GM23338 (cell line): Measurements from ENCODE around the gene FLYWCH1. TPM values are rescaled to one million over a fixed set of nuclear protein-coding genes. Genes with fewer than 3 reads are reported as not detected.

Source experiments
- ATAC-seq: fragments of 200-7000 bp; cut with Tn5 transposase; 3 replicates; pipeline ENCODE4 v1.9.1; 2020
- DNase-seq: peaks from one replicate; pipeline ENCODE4 v3.0.0-alpha.2; 2015; ENCODE audit warnings: low spot score
- H2AFZ ChIP-seq: fragments of 200-600 bp; sonication (generic); 2 replicates; pipeline ENCODE4 v1.8.0; 2016; ENCODE audit warnings: antibody characterized with exemption, mild to moderate bottlenecking, moderate library complexity
- H3F3A ChIP-seq: fragments of 200-600 bp; sonication (generic); replicated peaks from 2 replicates; pipeline ENCODE4 v1.8.0; 2017; ENCODE audit warnings: antibody characterized with exemption, mixed run types, low read depth
- H3K27ac ChIP-seq: fragments of 200-600 bp; sonication (generic); 2 replicates; pipeline ENCODE4 v1.6.1; 2016; ENCODE audit warnings: low read depth
- H3K27me3 ChIP-seq: fragments of 200-600 bp; sonication (generic); 2 replicates; pipeline ENCODE4 v1.8.0; 2016; ENCODE audit warnings: mild to moderate bottlenecking, mixed run types, moderate library complexity; ENCODE audit not compliant: insufficient read depth
- H3K36me3 ChIP-seq: fragments of 200-600 bp; sonication (generic); 2 replicates; pipeline ENCODE4 v1.8.0; 2016; ENCODE audit warnings: mild to moderate bottlenecking; ENCODE audit not compliant: insufficient read depth
- H3K4me1 ChIP-seq: fragments of 200-600 bp; sonication (generic); 2 replicates; pipeline ENCODE4 v1.8.0; 2016; ENCODE audit warnings: mild to moderate bottlenecking, moderate library complexity; ENCODE audit not compliant: insufficient read depth
- H3K4me2 ChIP-seq: fragments of 200-600 bp; sonication (generic); 2 replicates; pipeline ENCODE4 v1.7.1; 2017; ENCODE audit warnings: mixed run types
- H3K4me3 ChIP-seq: fragments of 200-600 bp; sonication (generic); 2 replicates; pipeline ENCODE4 v1.6.1; 2016; ENCODE audit warnings: mixed run types
- H3K79me2 ChIP-seq: fragments of 200-600 bp; sonication (generic); replicated peaks from 2 replicates; pipeline ENCODE4 v1.8.0; 2017; ENCODE audit warnings: mild to moderate bottlenecking; ENCODE audit not compliant: insufficient read depth
- H3K9me2 ChIP-seq: fragments of 200-600 bp; sonication (generic); 2 replicates; pipeline ENCODE4 v1.8.0; 2017; ENCODE audit not compliant: insufficient read depth
- H4K20me1 ChIP-seq: fragments of 200-600 bp; sonication (generic); replicated peaks from 2 replicates; pipeline ENCODE4 v1.8.0; 2017; ENCODE audit warnings: mild to moderate bottlenecking; ENCODE audit not compliant: insufficient read depth
- H3K27ac Mint-ChIP-seq: 2 replicates; pipeline ENCODE4 v1.8.0; 2020; ENCODE audit warnings: inconsistent platforms, mild to moderate bottlenecking, moderate library complexity, mixed read lengths
- H3K27me3 Mint-ChIP-seq: 3 replicates; pipeline ENCODE4 v1.8.0; 2022; ENCODE audit warnings: low read depth, mild to moderate bottlenecking, moderate library complexity, mixed read lengths, inconsistent platforms; ENCODE audit not compliant: insufficient read depth, poor library complexity
- H3K36me3 Mint-ChIP-seq: 3 replicates; pipeline ENCODE4 v1.8.0; 2021; ENCODE audit warnings: low read depth, mild to moderate bottlenecking, inconsistent platforms, moderate library complexity, mixed read lengths
- H3K4me1 Mint-ChIP-seq: 3 replicates; pipeline ENCODE4 v1.8.0; 2020; ENCODE audit warnings: mild to moderate bottlenecking, inconsistent platforms, mixed read lengths
- H3K4me3 Mint-ChIP-seq: 3 replicates; pipeline ENCODE4 v1.8.0; 2021; ENCODE audit warnings: moderate library complexity, mild to moderate bottlenecking, inconsistent platforms, mixed read lengths
- H3K9me3 Mint-ChIP-seq: 3 replicates; pipeline ENCODE4 v1.8.0; 2020; ENCODE audit warnings: moderate library complexity, mild to moderate bottlenecking, inconsistent platforms, mixed read lengths
- CREB1 ChIP-seq: fragments of 250-450 bp; sonication (Bioruptor Pico); IDR thresholded peaks from 2 replicates; pipeline ENCODE4 v1.5.0; 2020; ENCODE audit warnings: low read depth, mild to moderate bottlenecking, moderate library complexity
- EZH2phosphoT487 ChIP-seq: fragments of 200-600 bp; sonication (generic); IDR thresholded peaks from one replicate; pipeline ENCODE4 v1.8.1; 2018; ENCODE audit warnings: antibody characterized with exemption; ENCODE audit not compliant: unreplicated experiment
- JUNB ChIP-seq: IDR thresholded peaks from one replicate; pipeline ENCODE4 v1.6.1; 2016; ENCODE audit warnings: antibody characterized with exemption; ENCODE audit not compliant: unreplicated experiment
- NANOG ChIP-seq: IDR thresholded peaks from 2 replicates; pipeline ENCODE4 v1.6.1; 2016; ENCODE audit warnings: antibody characterized with exemption, borderline replicate concordance
- polyA plus RNA-seq: library from polyadenylated mRNA; unstranded; fragments of >200 nt; fragmentation: Nextera tagmentation; extraction: Ambion mirVana; gene quantifications from 2 replicates; pipeline ENCODE4 v1.2.1, GENCODE V29; 2016
- total RNA-seq: library from RNA; depleted of rRNA; stranded (reverse); fragments of >200 nt; shearing (Covaris generic); gene quantifications from 2 replicates; pipeline ENCODE4 v1.2.3, GENCODE V29; 2014
- TF ChIP-seq, protein P1 (sequence below): fragments of 250-450 bp; sonication (Bioruptor Pico); IDR thresholded peaks from 2 replicates; pipeline ENCODE4 v1.5.0; 2020; ENCODE audit warnings: mild to moderate bottlenecking, moderate library complexity
- TF ChIP-seq, protein P2 (sequence below), 2 experiments: fragments of 200-600 bp in 1 of 2; sonication (generic) in 1 of 2; conservative IDR thresholded peaks; 2 replicates each; pipeline versions ENCODE4 v1.5.1 to v1.6.1; 2016 to 2017; ENCODE audit warnings: antibody characterized with exemption in 2 of 2, low read depth in 2 of 2, mild to moderate bottlenecking in 2 of 2, moderate library complexity in 1 of 2

FLYWCH1 gene
- total and polyA plus RNA-seq, 2 experiments from 2014 or later = 6.0 to 29.3 TPM

DNA sequence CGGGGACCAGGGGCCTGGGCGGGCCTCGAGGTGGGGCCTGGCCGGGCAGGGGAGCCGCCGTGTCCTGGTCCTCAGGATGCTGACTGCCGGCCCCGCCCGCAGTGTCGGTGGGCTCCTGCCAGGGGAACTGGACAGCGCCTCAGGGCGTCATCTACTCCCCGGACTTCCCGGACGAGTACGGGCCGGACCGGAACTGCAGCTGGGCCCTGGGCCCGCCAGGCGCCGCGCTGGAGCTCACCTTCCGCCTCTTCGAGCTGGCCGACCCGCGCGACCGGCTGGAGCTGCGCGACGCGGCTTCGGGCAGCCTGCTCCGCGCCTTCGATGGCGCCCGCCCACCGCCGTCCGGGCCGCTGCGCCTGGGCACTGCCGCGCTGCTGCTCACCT, 55.1 kb downstream of the FLYWCH1 start (continued):
- TF ChIP-seq, protein P1, sequence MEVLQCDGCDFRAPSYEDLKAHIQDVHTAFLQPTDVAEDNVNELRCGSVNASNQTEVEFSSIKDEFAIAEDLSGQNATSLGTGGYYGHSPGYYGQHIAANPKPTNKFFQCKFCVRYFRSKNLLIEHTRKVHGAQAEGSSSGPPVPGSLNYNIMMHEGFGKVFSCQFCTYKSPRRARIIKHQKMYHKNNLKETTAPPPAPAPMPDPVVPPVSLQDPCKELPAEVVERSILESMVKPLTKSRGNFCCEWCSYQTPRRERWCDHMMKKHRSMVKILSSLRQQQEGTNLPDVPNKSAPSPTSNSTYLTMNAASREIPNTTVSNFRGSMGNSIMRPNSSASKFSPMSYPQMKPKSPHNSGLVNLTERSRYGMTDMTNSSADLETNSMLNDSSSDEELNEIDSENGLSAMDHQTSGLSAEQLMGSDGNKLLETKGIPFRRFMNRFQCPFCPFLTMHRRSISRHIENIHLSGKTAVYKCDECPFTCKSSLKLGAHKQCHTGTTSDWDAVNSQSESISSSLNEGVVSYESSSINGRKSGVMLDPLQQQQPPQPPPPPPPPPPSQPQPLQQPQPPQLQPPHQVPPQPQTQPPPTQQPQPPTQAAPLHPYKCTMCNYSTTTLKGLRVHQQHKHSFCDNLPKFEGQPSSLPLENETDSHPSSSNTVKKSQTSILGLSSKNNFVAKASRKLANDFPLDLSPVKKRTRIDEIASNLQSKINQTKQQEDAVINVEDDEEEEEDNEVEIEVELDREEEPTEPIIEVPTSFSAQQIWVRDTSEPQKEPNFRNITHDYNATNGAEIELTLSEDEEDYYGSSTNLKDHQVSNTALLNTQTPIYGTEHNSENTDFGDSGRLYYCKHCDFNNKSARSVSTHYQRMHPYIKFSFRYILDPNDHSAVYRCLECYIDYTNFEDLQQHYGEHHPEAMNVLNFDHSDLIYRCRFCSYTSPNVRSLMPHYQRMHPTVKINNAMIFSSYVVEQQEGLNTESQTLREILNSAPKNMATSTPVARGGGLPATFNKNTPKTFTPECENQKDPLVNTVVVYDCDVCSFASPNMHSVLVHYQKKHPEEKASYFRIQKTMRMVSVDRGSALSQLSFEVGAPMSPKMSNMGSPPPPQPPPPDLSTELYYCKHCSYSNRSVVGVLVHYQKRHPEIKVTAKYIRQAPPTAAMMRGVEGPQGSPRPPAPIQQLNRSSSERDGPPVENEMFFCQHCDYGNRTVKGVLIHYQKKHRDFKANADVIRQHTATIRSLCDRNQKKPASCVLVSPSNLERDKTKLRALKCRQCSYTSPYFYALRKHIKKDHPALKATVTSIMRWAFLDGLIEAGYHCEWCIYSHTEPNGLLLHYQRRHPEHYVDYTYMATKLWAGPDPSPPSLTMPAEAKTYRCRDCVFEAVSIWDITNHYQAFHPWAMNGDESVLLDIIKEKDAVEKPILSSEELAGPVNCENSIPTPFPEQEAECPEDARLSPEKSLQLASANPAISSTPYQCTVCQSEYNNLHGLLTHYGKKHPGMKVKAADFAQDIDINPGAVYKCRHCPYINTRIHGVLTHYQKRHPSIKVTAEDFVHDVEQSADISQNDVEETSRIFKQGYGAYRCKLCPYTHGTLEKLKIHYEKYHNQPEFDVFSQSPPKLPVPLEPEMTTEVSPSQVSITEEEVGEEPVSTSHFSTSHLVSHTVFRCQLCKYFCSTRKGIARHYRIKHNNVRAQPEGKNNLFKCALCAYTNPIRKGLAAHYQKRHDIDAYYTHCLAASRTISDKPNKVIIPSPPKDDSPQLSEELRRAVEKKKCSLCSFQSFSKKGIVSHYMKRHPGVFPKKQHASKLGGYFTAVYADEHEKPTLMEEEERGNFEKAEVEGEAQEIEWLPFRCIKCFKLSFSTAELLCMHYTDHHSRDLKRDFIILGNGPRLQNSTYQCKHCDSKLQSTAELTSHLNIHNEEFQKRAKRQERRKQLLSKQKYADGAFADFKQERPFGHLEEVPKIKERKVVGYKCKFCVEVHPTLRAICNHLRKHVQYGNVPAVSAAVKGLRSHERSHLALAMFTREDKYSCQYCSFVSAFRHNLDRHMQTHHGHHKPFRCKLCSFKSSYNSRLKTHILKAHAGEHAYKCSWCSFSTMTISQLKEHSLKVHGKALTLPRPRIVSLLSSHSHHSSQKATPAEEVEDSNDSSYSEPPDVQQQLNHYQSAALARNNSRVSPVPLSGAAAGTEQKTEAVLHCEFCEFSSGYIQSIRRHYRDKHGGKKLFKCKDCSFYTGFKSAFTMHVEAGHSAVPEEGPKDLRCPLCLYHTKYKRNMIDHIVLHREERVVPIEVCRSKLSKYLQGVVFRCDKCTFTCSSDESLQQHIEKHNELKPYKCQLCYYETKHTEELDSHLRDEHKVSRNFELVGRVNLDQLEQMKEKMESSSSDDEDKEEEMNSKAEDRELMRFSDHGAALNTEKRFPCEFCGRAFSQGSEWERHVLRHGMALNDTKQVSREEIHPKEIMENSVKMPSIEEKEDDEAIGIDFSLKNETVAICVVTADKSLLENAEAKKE (CRISPR knock-in tag) = no peak
- TF ChIP-seq CREB1 (CRISPR knock-in tag) (no peak), NANOG (no peak)

- Histone ChIP-seq H3K27me3 (peaks cover 50% of the 10 kb centered on the region), H3K79me2 (no peaks in the 10 kb centered on the region), H3K36me3 (no peaks in the 10 kb centered on the region), H4K20me1 (peaks cover 12% of the 10 kb centered on the region), H3K4me3 (peak overlapping the region; percentile 94), H3K4me2 (peak overlapping the region; percentile 95), H3K9me2 (no peaks in the 10 kb centered on the region), H3K4me1 (peaks cover 20% of the 10 kb centered on the region; the same call in 1 of the 2 replicates), H3F3A (peaks cover 37% of the 10 kb centered on the region), H2AFZ (no peak overlapping the region), H3K27ac (no peak overlapping the region)
- no peaks in the 10 kb centered on the region for H3K9me3 Mint-ChIP-seq
- H3K27me3 Mint-ChIP-seq = peaks cover 42% of the 10 kb centered on the region
- no peak overlapping the region for H3K4me3 Mint-ChIP-seq
- no peak overlapping the region for H3K27ac Mint-ChIP-seq
- ATAC-seq = no peak
- peaks cover 10% of the 10 kb centered on the region for H3K36me3 Mint-ChIP-seq
- peaks cover 23% of the 10 kb centered on the region for H3K4me1 Mint-ChIP-seq
- peak; percentile 44 for DNase-seq
- TF ChIP-seq EZH2phosphoT487 = no peak
- TF ChIP-seq, protein P1 (CRISPR knock-in tag) = no peak
- TF ChIP-seq JUNB = no peak
- TF ChIP-seq, protein P2, sequence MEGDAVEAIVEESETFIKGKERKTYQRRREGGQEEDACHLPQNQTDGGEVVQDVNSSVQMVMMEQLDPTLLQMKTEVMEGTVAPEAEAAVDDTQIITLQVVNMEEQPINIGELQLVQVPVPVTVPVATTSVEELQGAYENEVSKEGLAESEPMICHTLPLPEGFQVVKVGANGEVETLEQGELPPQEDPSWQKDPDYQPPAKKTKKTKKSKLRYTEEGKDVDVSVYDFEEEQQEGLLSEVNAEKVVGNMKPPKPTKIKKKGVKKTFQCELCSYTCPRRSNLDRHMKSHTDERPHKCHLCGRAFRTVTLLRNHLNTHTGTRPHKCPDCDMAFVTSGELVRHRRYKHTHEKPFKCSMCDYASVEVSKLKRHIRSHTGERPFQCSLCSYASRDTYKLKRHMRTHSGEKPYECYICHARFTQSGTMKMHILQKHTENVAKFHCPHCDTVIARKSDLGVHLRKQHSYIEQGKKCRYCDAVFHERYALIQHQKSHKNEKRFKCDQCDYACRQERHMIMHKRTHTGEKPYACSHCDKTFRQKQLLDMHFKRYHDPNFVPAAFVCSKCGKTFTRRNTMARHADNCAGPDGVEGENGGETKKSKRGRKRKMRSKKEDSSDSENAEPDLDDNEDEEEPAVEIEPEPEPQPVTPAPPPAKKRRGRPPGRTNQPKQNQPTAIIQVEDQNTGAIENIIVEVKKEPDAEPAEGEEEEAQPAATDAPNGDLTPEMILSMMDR (conservative IDR thresholded peaks at IDR 0.05; ENCODE audit: low read depth in 2 of 2) = no peak
These were observed 55.5 kb downstream of the FLYWCH1 start for GRCh38 chr16:2967211-2967631.
